ENCODE data around the gene PRKCH. TPM values are rescaled to one million over a fixed set of nuclear protein-coding genes. Genes with fewer than 3 reads are reported as not detected.

Gene PRKCH
- total and polyA plus RNA-seq, 2 donors from 2014 or later: 8.3 to 47.0 TPM

- H3K9ac ChIP-seq (ENCODE audit: low read length in 3 of 3): no peak overlapping the region
- no peak overlapping the region for H3K27ac ChIP-seq (ENCODE audit: low read depth in 2 of 2, low read length in 2 of 2)
- intact Hi-C loops (cut with DNase I): no loop called here
- H3K4me3 ChIP-seq (ENCODE audit: low read length in 3 of 3): no peak overlapping the region
- H3K36me3 ChIP-seq (ENCODE audit: control insufficient read depth in 2 of 3, insufficient read depth in 3 of 3, low read length in 3 of 3): no peaks in the 10 kb centered on the region
- FAIRE-seq (no peak), DNase-seq (no peak)
- H3K27me3 ChIP-seq (ENCODE audit: control insufficient read depth, insufficient read depth, low read length): no peaks in the 10 kb centered on the region
- H3K9me3 ChIP-seq (ENCODE audit: control insufficient read depth in 2 of 3, insufficient read depth in 1 of 3, low read length in 3 of 3): no peaks in the 10 kb centered on the region
- TF ChIP-seq, protein P1, sequence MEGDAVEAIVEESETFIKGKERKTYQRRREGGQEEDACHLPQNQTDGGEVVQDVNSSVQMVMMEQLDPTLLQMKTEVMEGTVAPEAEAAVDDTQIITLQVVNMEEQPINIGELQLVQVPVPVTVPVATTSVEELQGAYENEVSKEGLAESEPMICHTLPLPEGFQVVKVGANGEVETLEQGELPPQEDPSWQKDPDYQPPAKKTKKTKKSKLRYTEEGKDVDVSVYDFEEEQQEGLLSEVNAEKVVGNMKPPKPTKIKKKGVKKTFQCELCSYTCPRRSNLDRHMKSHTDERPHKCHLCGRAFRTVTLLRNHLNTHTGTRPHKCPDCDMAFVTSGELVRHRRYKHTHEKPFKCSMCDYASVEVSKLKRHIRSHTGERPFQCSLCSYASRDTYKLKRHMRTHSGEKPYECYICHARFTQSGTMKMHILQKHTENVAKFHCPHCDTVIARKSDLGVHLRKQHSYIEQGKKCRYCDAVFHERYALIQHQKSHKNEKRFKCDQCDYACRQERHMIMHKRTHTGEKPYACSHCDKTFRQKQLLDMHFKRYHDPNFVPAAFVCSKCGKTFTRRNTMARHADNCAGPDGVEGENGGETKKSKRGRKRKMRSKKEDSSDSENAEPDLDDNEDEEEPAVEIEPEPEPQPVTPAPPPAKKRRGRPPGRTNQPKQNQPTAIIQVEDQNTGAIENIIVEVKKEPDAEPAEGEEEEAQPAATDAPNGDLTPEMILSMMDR (IDR thresholded peaks at IDR 0.05; ENCODE audit: borderline replicate concordance, extremely low read depth, insufficient read depth): no peak
- peaks cover 0 to 39% (median 16%) of the 10 kb centered on the region in 3 donors for H3K4me1 ChIP-seq (ENCODE audit: control insufficient read depth in 2 of 3, insufficient read depth in 2 of 3, low read depth in 1 of 3, low read length in 3 of 3)
Observed at GRCh38 chr14:61519106-61519505, 197.7 kb downstream of the PRKCH start.

- Histone ChIP-seq H3K9me3 (ENCODE audit: control insufficient read depth in 2 of 3, insufficient read depth in 1 of 3, low read length in 3 of 3) (no peaks in the 10 kb centered on the region), H3K27ac (ENCODE audit: low read depth in 2 of 2, low read length in 2 of 2) (no peak overlapping the region), H3K4me1 (ENCODE audit: control insufficient read depth in 2 of 3, insufficient read depth in 2 of 3, low read depth in 1 of 3, low read length in 3 of 3) (peaks cover 0 to 37% (median 15%) of the 10 kb centered on the region in 3 donors), H3K4me3 (ENCODE audit: low read length in 3 of 3) (no peak overlapping the region), H3K27me3 (ENCODE audit: control insufficient read depth, insufficient read depth, low read length) (no peaks in the 10 kb centered on the region), H3K36me3 (ENCODE audit: control insufficient read depth in 2 of 3, insufficient read depth in 3 of 3, low read length in 3 of 3) (no peaks in the 10 kb centered on the region), H3K9ac (ENCODE audit: low read length in 3 of 3) (no peak overlapping the region)
- TF ChIP-seq, protein P1 (IDR thresholded peaks at IDR 0.05; ENCODE audit: borderline replicate concordance, extremely low read depth, insufficient read depth): no peak
- DNase-seq (no peak), FAIRE-seq (no peak)
- intact Hi-C loops (cut with DNase I): no loop called here
Observed at GRCh38 chr14:61519735-61520134, 198.4 kb downstream of the PRKCH start.

GRCh38 chr14:61520576-61520975 is 199.2 kb downstream of the PRKCH start:
- peaks cover 0 to 39% (median 23%) of the 10 kb centered on the region in 3 donors for H3K4me1 ChIP-seq (ENCODE audit: control insufficient read depth in 2 of 3, insufficient read depth in 2 of 3, low read depth in 1 of 3, low read length in 3 of 3)

More at GRCh38 chr14:61520576-61520975, 199.2 kb downstream of the PRKCH start:
- intact Hi-C loops (cut with DNase I): no loop called here
- H3K4me3 ChIP-seq (ENCODE audit: low read length in 3 of 3): no peak overlapping the region
- TF ChIP-seq, protein P1 (IDR thresholded peaks at IDR 0.05; ENCODE audit: borderline replicate concordance, extremely low read depth, insufficient read depth): no peak
- no peaks in the 10 kb centered on the region for H3K9me3 ChIP-seq (ENCODE audit: control insufficient read depth in 2 of 3, insufficient read depth in 1 of 3, low read length in 3 of 3)
- no peaks in the 10 kb centered on the region for H3K27me3 ChIP-seq (ENCODE audit: control insufficient read depth, insufficient read depth, low read length)
- FAIRE-seq (no peak), DNase-seq (no peak)
- no peak overlapping the region for H3K27ac ChIP-seq (ENCODE audit: low read depth in 2 of 2, low read length in 2 of 2)
- H3K36me3 ChIP-seq (ENCODE audit: control insufficient read depth in 2 of 3, insufficient read depth in 3 of 3, low read length in 3 of 3): no peaks in the 10 kb centered on the region
- no peak overlapping the region for H3K9ac ChIP-seq (ENCODE audit: low read length in 3 of 3)

Measured in kidney (tissue), 14 donors.